CD8-positive, alpha-beta memory T cell (primary cell): ENCODE results near the gene TRPM6. TPM values are rescaled to one million over a fixed set of nuclear protein-coding genes. Genes with fewer than 3 reads are reported as not detected.

Experiments used
- CTCF ChIA-PET: fragments of 350-600 bp; sonication (Branson Sonifier 250); formaldehyde crosslinking; loops from one replicate; lab custom pipeline; 2021; ENCODE audit warnings: antibody characterized with exemption; lab: Charles Lee
- POLR2A ChIA-PET: fragments of 350-600 bp; sonication (Branson Sonifier 250); formaldehyde crosslinking; loops from one replicate; lab custom pipeline; 2021; ENCODE audit warnings: antibody characterized with exemption; lab: Charles Lee
- DNase-seq, 5 donors: peaks; one replicate each; pipeline versions ENCODE4 v3.0.0 to v3.0.0-alpha.2; 2020 to 2022; ENCODE audit warnings: mixed read lengths in 1 of 5
- H3K27ac ChIP-seq: one replicate; pipeline ENCODE4 v1.7.0; 2013; ENCODE audit warnings: low read depth, mild to moderate bottlenecking, low read length, moderate library complexity
- H3K27me3 ChIP-seq: 2 replicates; pipeline ENCODE4 v1.7.0; 2013; ENCODE audit warnings: low read length, mild to moderate bottlenecking; ENCODE audit not compliant: insufficient read depth, poor library complexity, severe bottlenecking
- H3K36me3 ChIP-seq: 2 replicates; pipeline ENCODE4 v1.7.0; 2013; ENCODE audit warnings: mild to moderate bottlenecking, low read length, moderate library complexity; ENCODE audit not compliant: insufficient read depth
- H3K4me1 ChIP-seq: 2 replicates; pipeline ENCODE4 v1.7.0; 2013; ENCODE audit warnings: mild to moderate bottlenecking, low read length, moderate library complexity; ENCODE audit not compliant: insufficient read depth
- H3K4me3 ChIP-seq: 2 replicates; pipeline ENCODE4 v1.7.0; 2013; ENCODE audit warnings: mild to moderate bottlenecking, low read length
- H3K9me3 ChIP-seq: 2 replicates; pipeline ENCODE4 v1.7.0; 2013; ENCODE audit warnings: mild to moderate bottlenecking, low read length
- H3K27ac Mint-ChIP-seq, 8 donors: one replicate each; pipeline ENCODE4 v1.8.0; 2020 to 2021; ENCODE audit warnings: mixed read lengths in 8 of 8, mild to moderate bottlenecking in 6 of 8, inconsistent platforms in 3 of 8, moderate library complexity in 3 of 8
- H3K27me3 Mint-ChIP-seq, 2 donors: one replicate each; pipeline ENCODE4 v1.8.0; 2020 to 2021; ENCODE audit warnings: mixed read lengths in 2 of 2, mild to moderate bottlenecking in 1 of 2, moderate library complexity in 1 of 2
- H3K36me3 Mint-ChIP-seq, 3 donors: one replicate each; pipeline ENCODE4 v1.8.0; 2020 to 2021; ENCODE audit warnings: mixed read lengths in 3 of 3, inconsistent platforms in 1 of 3, mild to moderate bottlenecking in 1 of 3
- H3K4me1 Mint-ChIP-seq, 3 donors: one replicate each; pipeline ENCODE4 v1.8.0; 2020 to 2021; ENCODE audit warnings: mixed read lengths in 3 of 3, inconsistent platforms in 1 of 3, mild to moderate bottlenecking in 1 of 3
- H3K4me3 Mint-ChIP-seq, 7 donors: one replicate each; pipeline ENCODE4 v1.8.0; 2020 to 2021; ENCODE audit warnings: mixed read lengths in 7 of 7, mild to moderate bottlenecking in 6 of 7, moderate library complexity in 4 of 7, inconsistent platforms in 2 of 7
- H3K9me3 Mint-ChIP-seq, 5 donors: one replicate each; pipeline ENCODE4 v1.8.0; 2020 to 2022; ENCODE audit warnings: mixed read lengths in 5 of 5, mild to moderate bottlenecking in 3 of 5, moderate library complexity in 2 of 5, inconsistent platforms in 1 of 5
- polyA plus RNA-seq: library from polyadenylated mRNA; unstranded; fragments of 300-500 nt; fragmentation: Illumina TruSeq; gene quantifications from one replicate; pipeline ENCODE4 v1.2.3, GENCODE V29; 2021
- total RNA-seq, 2 experiments: library from RNA; stranded (reverse); gene quantifications; one replicate each; pipeline ENCODE4 v1.2.3, GENCODE V29; 2021

TRPM6 gene
- total and polyA plus RNA-seq, 3 experiments from 2014 or later = not detected

DNA sequence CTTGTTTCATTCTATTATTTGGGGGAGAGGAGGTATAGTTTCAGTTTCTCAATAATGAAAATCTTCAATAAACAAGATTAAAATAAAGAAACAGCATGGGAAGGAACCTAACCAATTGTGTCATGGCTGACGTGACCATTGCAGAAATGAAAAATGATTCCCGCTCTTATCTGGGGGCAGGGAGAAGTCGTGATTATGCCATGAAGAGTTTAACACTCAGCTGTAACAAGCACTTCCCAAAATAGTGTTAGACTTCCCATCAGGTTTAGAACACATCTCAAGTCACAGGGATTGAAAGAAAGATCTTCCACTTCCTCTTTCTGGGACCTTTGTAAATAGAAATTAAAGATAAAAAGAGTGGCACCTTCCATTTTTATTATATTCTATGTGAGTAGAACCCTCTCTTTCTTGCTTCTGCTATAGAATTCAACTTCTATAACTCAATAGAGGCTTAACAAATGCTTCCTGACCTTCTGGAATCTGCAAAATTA is 122.2 kb downstream of the TRPM6 start:
- no peaks in the 10 kb centered on the region for H3K9me3 ChIP-seq
- DNase-seq = no peak
- no peak overlapping the region for H3K27ac Mint-ChIP-seq
- no peaks in the 10 kb centered on the region for H3K9me3 Mint-ChIP-seq
- H3K27me3 Mint-ChIP-seq = peaks cover 3 to 6% of the 10 kb centered on the region in 2 donors
- H3K27ac ChIP-seq = no peak overlapping the region
- H3K36me3 Mint-ChIP-seq = no peaks in the 10 kb centered on the region
- no peak overlapping the region for H3K4me3 Mint-ChIP-seq
- H3K27me3 ChIP-seq = no peaks in the 10 kb centered on the region
- no peaks in the 10 kb centered on the region for H3K36me3 ChIP-seq
- CTCF ChIA-PET = no interaction called here
- H3K4me1 Mint-ChIP-seq = no peaks in the 10 kb centered on the region
- H3K4me1 ChIP-seq = no peaks in the 10 kb centered on the region
- POLR2A ChIA-PET = no interaction called here
- H3K4me3 ChIP-seq = no peak overlapping the region

DNA sequence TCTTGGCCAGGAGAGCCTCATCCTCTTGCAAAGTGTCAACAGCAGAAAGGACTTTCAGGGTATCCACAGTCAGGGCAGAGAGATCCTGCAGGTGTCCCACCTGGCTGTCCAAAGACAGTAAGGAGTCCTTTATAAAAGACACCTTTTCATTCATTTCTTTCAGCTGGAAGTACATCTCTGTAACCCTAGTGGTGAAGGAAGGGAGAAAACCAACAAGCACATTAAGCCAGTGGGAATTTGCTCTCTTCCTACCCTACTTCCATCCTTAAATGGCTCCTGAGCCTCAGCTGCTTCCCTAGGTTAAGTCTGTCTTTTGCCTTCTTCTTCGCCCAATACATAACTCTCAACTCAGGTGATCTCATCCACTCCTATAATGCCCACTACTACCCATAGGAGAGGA is 124.8 kb downstream of the TRPM6 start:
- H3K9me3 Mint-ChIP-seq = no peaks in the 10 kb centered on the region
- no peaks in the 10 kb centered on the region for H3K4me1 Mint-ChIP-seq
- Histone ChIP-seq H3K4me3 (no peak overlapping the region), H3K27ac (no peak overlapping the region), H3K4me1 (no peaks in the 10 kb centered on the region), H3K9me3 (no peaks in the 10 kb centered on the region), H3K36me3 (no peaks in the 10 kb centered on the region), H3K27me3 (no peaks in the 10 kb centered on the region)
- POLR2A ChIA-PET = no interaction called here
- CTCF ChIA-PET = no interaction called here
- H3K27me3 Mint-ChIP-seq = peaks cover 0 to 1% of the 10 kb centered on the region in 2 donors
- no peak for DNase-seq
- no peaks in the 10 kb centered on the region for H3K36me3 Mint-ChIP-seq
- H3K4me3 Mint-ChIP-seq = no peak overlapping the region
- H3K27ac Mint-ChIP-seq = no peak overlapping the region

DNA sequence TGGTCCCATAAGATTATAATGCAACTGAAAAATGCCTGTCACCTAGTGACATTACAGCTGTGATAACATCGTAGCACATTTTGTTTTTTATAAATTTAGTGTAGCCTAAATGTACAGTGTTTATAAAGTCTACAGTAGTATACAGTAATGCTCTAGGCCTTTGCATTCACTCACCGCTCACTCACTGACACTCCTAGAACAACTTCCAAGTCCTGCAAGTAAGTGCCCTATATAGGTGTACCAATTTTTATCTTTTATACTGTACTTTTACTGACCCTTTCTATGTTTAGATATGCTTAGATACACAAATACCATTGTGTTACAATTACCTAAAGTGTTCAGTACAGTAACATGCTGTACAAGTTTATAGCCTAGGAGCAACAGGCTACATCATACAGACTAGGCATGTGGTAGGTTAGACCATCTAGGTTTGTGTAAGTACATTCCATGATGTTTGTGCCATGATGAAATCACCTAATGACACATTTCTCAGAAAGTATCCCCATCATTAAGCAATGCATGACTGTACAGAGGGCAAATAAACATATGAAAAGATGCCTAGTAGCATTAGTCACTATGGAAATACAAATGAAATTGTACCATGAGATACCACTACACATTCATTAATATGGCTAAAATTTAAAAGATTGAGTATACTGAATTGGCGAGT is 127.6 kb downstream of the TRPM6 start:
- Mint-ChIP-seq H3K9me3 (no peaks in the 10 kb centered on the region), H3K4me1 (no peaks in the 10 kb centered on the region), H3K27ac (no peak overlapping the region), H3K4me3 (no peak overlapping the region), H3K36me3 (no peaks in the 10 kb centered on the region), H3K27me3 (peaks cover 0 to 3% of the 10 kb centered on the region in 2 donors)
- H3K4me1 ChIP-seq = no peaks in the 10 kb centered on the region
- H3K9me3 ChIP-seq = no peaks in the 10 kb centered on the region
- H3K4me3 ChIP-seq = no peak overlapping the region
- ChIA-PET POLR2A (no interaction called here), CTCF (interaction anchor here (1.0 kb wide), 1 partner anchor 18 kb away, joined by 3 read pairs; no protein-coding TSS in a partner anchor)
- DNase-seq = no peak
- no peaks in the 10 kb centered on the region for H3K27me3 ChIP-seq
- no peak overlapping the region for H3K27ac ChIP-seq
- no peaks in the 10 kb centered on the region for H3K36me3 ChIP-seq

DNA sequence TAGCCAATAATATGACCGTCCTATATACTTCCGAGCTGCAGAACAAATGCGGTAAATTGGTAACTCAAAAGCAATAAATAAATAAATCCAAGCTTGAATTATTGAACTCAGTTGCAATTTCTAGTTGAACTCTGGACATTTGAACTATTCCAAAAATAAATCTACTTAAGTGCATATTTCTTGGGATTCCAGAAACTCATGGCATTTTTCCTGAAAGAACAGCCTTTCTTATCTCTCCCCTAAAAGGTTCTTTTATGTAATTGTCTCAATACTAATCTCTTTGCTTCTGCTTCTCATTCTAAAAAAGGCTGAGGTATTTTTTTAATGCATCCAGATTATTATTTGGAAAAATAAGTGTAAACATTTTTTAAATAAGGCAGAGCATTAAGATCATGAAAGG is 131.7 kb downstream of the TRPM6 start:
- H3K36me3 ChIP-seq = no peaks in the 10 kb centered on the region
- Mint-ChIP-seq H3K27me3 (peaks cover 0 to 1% of the 10 kb centered on the region in 2 donors), H3K4me3 (no peak overlapping the region), H3K27ac (no peak overlapping the region), H3K36me3 (no peaks in the 10 kb centered on the region), H3K9me3 (no peaks in the 10 kb centered on the region), H3K4me1 (no peaks in the 10 kb centered on the region)
- no peak for DNase-seq
- H3K4me3 ChIP-seq = no peak overlapping the region
- CTCF ChIA-PET = interaction anchor here (1.2 kb wide), 1 partner anchor 18 kb away, joined by 4 read pairs; no protein-coding TSS in a partner anchor
- H3K27ac ChIP-seq = no peak overlapping the region
- no peaks in the 10 kb centered on the region for H3K4me1 ChIP-seq
- no peaks in the 10 kb centered on the region for H3K9me3 ChIP-seq
- no peaks in the 10 kb centered on the region for H3K27me3 ChIP-seq
- POLR2A ChIA-PET = no interaction called here

DNA sequence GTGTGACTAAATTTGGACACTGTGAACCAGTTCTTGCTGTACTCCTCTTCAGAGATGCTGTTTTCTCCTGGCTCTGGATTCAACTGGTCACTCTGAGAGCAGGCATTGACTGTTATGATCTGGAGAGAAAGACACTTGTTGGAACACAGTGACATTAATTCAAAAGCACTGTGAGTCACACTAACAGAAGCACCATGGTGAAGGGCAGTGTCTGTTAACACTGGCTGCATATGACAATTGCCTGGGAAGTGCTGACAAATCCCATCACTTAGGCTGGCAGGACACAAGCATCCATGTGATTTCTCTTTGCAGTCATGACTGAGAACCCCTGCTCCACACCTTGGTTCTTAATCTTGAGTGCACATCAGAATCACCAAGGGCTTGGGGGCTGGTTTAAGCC is 132.4 kb downstream of the TRPM6 start:
- Histone ChIP-seq H3K4me1 (no peaks in the 10 kb centered on the region), H3K27ac (no peak overlapping the region), H3K9me3 (no peaks in the 10 kb centered on the region), H3K27me3 (no peaks in the 10 kb centered on the region), H3K4me3 (no peak overlapping the region), H3K36me3 (no peaks in the 10 kb centered on the region)
- Mint-ChIP-seq H3K36me3 (no peaks in the 10 kb centered on the region), H3K9me3 (no peaks in the 10 kb centered on the region), H3K27me3 (peaks cover 0 to 1% of the 10 kb centered on the region in 2 donors), H3K27ac (no peak overlapping the region), H3K4me1 (no peaks in the 10 kb centered on the region), H3K4me3 (no peak overlapping the region)
- DNase-seq = no peak
- POLR2A ChIA-PET = no interaction called here
- CTCF ChIA-PET = interaction anchor here (1.5 kb wide), 1 partner anchor 12 kb away, joined by 4 read pairs; no protein-coding TSS in a partner anchor

DNA sequence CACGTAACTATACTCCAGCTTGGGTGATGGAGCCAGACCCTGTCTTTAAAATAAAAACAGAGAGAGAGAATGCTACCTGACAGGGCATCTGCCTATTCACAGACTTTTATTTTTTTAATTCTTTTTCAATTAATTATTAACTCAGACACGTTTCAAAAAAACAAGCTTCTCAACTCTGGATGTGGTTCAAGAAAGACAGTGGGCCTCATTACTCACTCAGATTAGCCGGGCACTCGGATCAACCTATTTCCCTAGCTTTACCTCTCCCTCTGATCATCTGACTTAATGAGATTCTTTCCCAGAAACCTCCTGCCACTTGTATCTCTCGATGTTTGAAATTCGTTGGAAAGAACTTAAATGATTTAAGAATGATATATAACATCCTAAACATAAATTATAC is 134.1 kb downstream of the TRPM6 start:
- Histone ChIP-seq H3K27me3 (no peaks in the 10 kb centered on the region), H3K36me3 (no peaks in the 10 kb centered on the region), H3K9me3 (no peaks in the 10 kb centered on the region), H3K4me1 (no peaks in the 10 kb centered on the region), H3K27ac (no peak overlapping the region), H3K4me3 (no peak overlapping the region)
- CTCF ChIA-PET = interaction anchor here (1.5 to 1.6 kb wide), 2 partner anchors 11 to 29 kb away, joined by 3 to 4 read pairs; no protein-coding TSS in a partner anchor
- POLR2A ChIA-PET = no interaction called here
- DNase-seq = no peak
- no peaks in the 10 kb centered on the region for H3K4me1 Mint-ChIP-seq
- H3K9me3 Mint-ChIP-seq = no peaks in the 10 kb centered on the region
- peaks cover 0 to 1% of the 10 kb centered on the region in 2 donors for H3K27me3 Mint-ChIP-seq
- no peaks in the 10 kb centered on the region for H3K36me3 Mint-ChIP-seq
- H3K4me3 Mint-ChIP-seq = no peak overlapping the region
- H3K27ac Mint-ChIP-seq = peak overlapping the region in 1 of 8 donors; percentile 16

DNA sequence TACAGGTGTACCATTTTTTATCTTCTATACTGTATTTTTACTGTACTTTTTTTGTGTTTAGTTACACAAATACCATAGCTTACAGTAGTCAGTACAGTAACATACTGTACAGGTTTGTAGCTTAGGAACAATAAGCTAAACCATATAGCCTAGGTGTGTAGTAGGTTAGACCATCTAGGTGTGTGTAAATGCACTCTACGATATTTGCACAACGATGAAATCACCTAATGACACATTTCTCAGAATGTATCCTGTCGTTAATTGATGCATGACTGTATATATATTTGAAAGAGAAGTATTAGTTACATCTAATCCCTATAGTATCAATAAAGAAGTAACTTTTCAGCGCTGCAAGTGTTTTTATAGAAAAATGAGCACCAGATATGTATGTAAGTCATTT is 138.8 kb downstream of the TRPM6 start:
- Histone ChIP-seq H3K9me3 (no peaks in the 10 kb centered on the region), H3K36me3 (no peaks in the 10 kb centered on the region), H3K27ac (no peak overlapping the region), H3K27me3 (no peaks in the 10 kb centered on the region), H3K4me1 (no peaks in the 10 kb centered on the region), H3K4me3 (no peak overlapping the region)
- Mint-ChIP-seq H3K9me3 (no peaks in the 10 kb centered on the region), H3K4me1 (no peaks in the 10 kb centered on the region), H3K27ac (no peak overlapping the region), H3K4me3 (no peak overlapping the region), H3K36me3 (no peaks in the 10 kb centered on the region), H3K27me3 (peaks cover 7 to 26% of the 10 kb centered on the region in 2 donors)
- CTCF ChIA-PET = no interaction called here
- POLR2A ChIA-PET = no interaction called here
- no peak for DNase-seq

DNA sequence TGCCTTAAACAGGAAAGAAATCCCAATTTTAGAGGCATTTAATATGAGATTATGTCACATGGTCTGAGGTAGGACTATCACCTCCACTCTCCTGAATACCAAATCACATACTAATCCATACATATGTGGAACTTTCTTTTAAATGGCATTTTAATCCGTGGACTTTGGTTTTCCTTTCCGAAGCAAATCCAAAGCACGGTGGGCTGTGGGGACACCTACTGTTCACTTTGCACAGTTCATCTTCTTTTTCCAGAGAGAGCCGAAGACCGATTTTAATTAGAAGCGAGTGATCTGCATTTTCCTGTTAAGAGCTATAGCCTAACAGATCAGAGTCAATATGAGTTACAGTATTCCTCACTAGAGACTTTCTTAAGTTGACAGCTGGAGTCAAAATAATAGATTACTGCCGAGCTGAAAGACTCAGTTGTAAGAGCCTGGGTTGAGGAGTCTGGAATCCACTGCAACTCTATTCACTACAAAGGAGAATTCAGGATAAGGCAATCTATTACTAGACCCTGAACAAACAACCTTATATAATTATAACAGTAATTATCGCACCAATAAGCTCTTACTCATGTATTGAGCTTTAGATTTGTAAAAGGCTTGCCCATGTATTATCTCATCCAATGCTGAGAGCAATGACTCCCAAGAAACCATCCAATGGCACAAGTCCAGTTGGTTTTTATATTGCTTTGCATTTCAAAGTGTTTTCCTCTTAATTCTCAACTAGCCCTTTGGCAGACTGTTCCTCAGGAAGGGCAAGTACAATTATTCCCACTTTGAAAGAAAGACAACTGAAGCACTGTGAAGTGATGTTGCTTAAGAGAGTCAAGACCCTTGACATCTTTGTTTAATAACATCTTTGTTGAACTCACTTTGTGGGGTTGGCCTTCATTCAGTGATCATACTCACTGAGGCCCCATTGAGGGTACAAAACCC is 144.7 kb downstream of the TRPM6 start:
- Histone ChIP-seq H3K4me3 (no peak overlapping the region), H3K27ac (no peak overlapping the region), H3K27me3 (no peaks in the 10 kb centered on the region), H3K4me1 (no peaks in the 10 kb centered on the region), H3K9me3 (no peaks in the 10 kb centered on the region), H3K36me3 (no peaks in the 10 kb centered on the region)
- peaks cover 11 to 48% of the 10 kb centered on the region in 2 donors for H3K27me3 Mint-ChIP-seq
- no peaks in the 10 kb centered on the region for H3K36me3 Mint-ChIP-seq
- POLR2A ChIA-PET = no interaction called here
- H3K4me1 Mint-ChIP-seq = peaks cover 3 to 4% (median 4%) of the 10 kb centered on the region in 3 donors
- no peak overlapping the region for H3K4me3 Mint-ChIP-seq
- no peak overlapping the region for H3K27ac Mint-ChIP-seq
- CTCF ChIA-PET = interaction anchor here (0.9 to 1.2 kb wide), 3 partner anchors 11 to 29 kb away, joined by 3 to 4 read pairs (median 4); no protein-coding TSS in a partner anchor
- peaks cover 0 to 2% (median 0%) of the 10 kb centered on the region in 5 donors for H3K9me3 Mint-ChIP-seq
- no peak for DNase-seq
